GM18508 (cell line): Measurements from ENCODE around the gene TMEM204.

Source experiments
- ATAC-seq: cut with Tn5 transposase; IDR thresholded peaks from one replicate; pipeline ENCODE4 v1.9.1; 2021; ENCODE audit warnings: moderate number of reproducible peaks; ENCODE audit not compliant: insufficient read depth, unreplicated experiment

TMEM204 gene

GRCh38 chr16:1536601-1537000 lies 3.1 kb downstream of the TMEM204 start:
- no peak for ATAC-seq

- ATAC-seq: no peak
These were observed 3.7 kb downstream of the TMEM204 start for GRCh38 chr16:1537138-1537577.

- ATAC-seq: no peak
These were observed 4.4 kb downstream of the TMEM204 start for GRCh38 chr16:1537763-1538289.

- ATAC-seq: no peak
These were observed 5.5 kb downstream of the TMEM204 start for GRCh38 chr16:1538804-1539520.

DNA sequence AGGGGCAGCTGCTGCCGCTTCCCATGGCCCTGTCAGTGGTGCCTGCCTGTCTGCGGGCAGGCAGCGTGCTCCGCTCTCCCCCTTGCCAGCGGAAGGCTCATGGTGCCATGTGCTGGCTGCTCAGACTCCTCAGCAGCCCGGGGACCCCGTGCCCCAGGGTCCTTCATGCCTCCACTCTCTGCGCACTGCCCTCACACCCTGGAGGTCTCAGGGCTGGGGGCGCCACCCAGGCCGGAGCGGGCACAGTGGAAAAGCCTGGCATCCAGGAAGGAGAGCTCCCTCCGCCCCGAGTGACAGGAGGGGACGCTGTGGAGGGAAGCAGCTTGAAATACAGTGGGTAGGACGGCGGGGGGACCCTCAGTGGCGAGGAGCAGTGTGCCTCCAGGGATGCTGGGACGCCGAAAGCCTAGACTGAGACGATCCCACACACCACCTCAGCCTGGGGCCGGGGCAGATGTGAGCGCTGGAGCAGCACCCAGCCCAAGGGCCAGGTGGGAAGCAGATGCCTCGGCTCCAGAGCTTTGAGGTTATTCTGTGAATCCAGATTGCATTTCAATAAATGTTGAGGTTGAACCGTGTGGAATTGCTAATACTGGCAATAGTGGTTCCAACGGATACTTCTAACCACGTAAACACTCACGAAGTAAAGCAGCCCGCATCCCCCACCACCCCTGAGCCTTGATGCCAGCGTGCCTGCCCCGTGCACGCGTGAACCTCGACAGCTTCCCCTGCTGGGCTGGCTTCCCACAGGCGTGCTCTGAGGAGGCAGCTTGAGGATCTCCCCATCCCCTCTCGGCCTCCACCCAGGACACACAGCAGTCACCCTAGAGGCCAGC lies 6.5 kb downstream of the TMEM204 start:
- ATAC-seq: no peak

DNA sequence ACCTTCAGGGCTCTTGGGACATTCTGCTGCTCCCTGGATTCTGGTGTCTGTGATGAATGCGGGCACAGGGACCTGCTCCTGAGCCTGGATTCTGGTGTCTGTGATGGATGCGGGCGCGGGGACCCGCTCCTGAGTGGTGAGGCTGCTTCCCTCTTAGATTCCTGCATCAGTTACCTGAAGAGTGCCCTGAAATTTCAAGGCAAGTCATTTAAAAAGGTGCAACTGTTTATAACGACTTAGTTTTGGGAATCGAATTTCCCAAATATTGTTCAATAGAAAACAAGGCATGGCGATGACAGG lies 7.0 kb downstream of the TMEM204 start:
- ATAC-seq: no peak

GRCh38 chr16:1541293-1542165 lies 8.1 kb downstream of the TMEM204 start:
- no peak for ATAC-seq

GRCh38 chr16:1542166-1542500 lies 8.7 kb downstream of the TMEM204 start:
- ATAC-seq: no peak

DNA sequence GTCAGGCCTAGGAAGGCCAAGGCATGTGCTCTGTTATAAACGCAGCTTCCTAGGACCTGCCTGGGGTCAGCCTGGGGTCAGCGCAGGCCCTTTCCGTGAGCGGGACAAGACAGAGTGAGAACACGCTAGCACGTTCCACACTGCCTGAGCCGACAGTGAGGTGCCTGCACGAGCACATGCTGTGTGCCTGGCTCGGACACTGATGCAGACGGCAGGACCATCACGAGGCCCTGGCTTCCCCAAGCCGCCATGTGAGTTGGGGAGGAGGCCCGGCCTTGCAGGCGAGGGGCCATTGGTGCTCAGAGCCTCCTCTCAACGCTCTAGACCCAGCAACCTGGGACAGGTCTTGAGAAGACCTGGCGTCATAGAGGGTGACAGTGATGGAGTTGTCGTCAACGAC lies 9.1 kb downstream of the TMEM204 start:
- no peak for ATAC-seq

DNA sequence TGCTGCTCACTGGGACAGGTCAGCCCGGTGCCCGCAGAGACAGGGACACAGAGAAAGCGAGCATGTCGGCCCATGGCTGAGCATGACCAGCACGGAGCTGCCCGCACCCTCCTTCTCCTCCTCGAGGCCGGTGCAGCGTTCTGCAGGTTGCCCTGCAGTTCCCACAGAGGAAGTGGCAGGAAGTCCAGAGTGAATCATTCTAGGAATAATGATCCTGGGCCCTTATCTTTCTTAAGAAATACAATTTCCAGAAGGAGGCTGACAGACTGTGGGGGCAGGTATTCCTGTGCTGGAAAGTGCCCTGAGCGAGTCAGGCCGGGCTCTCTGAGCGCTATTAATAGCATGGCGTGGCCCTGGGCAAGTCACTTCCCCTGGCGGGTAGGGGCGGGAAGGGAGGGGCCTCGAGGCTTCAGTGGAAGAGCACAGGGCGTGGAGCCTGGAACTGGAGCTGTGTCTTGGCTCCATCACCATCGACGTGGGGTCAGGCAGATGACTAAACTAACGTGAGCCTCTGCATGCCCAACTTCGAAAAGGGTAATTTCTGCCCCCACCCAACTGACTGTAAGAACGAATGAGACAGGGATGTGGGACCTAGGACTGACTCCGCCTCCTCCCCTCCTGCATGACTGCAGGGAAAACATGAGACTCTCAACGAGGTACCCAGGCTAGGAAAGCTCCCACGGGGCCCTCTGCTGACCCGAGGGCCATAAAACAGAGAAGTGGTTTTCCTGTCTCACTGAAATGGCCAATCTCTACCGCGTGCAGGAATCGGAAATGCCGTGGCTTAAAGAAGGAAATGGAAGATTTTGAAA lies 9.8 kb downstream of the TMEM204 start:
- no peak for ATAC-seq

DNA sequence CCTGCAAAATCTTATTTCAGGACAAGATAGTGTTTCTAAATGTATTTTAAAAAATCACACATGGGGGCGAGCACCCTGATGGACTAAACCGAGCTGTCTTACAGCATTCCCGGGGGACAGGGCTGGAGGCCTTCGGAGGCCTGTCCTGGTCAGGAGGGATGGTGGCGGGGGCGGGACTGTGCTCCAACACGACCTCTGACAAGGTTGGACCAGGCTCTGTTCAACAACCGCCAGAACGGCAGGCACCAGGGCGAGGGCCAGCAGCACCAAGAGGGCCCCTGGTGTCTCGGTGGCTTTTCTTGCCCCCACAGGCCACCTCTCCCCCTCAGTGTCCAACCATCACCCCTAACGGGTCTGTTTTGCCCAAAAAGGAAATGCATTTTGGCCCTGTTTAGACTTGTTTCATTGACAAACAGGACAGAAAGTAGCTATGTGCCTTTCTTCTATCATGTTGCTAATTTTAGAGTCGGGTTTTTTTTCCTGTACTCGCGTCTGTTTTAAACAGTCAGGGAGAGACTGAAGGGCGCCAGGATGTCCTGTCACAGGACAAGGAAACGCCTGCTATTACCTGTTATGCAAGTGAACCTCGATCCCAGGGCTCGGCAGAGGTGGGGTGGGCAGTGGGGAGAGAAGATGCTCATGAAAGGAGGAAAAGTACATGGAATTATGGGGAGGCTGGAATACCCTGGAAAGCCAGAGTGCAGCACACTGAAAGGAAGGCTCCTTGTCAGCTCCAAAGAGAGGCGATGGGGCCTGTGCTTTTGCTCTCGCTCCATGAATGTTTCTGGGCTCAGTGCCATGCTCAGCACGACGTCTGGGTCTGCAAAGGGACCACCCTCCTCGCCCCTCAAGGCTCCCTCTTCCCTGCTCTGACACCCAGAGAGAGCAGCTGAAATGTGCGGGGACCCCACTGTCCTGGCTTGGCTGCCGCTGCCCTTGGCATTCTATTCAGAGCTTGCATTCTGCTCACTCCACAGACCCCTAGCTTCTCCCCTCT lies 11.9 kb downstream of the TMEM204 start:
- ATAC-seq: no peak

GRCh38 chr16:1546430-1546829 lies 13.0 kb downstream of the TMEM204 start:
- no peak for ATAC-seq

- ATAC-seq: no peak
These were observed 14.8 kb downstream of the TMEM204 start for GRCh38 chr16:1548233-1548632.

DNA sequence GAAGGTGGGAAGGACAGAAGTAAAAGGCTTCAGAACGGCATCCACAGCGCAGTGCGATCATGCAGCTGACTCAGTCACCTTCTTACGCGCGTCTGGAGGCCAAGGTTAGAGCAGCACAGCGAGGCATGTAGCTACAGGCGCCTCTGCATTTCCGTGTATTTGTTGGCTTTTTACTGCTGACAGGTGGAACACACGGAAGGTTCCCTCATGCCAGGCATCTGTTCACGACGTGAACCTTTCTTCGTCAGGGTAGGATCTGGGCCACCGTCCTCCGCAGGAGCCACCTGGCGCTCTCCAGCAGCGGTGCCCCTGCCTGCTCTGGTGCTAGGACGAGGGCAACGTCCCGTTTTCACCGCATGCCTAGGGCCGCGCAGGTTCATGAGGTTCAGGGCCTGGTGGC lies 15.3 kb downstream of the TMEM204 start:
- ATAC-seq: no peak

- ATAC-seq: no peak
These were observed 16.6 kb downstream of the TMEM204 start for GRCh38 chr16:1550069-1550468.

- no peak for ATAC-seq
These were observed 17.2 kb downstream of the TMEM204 start for GRCh38 chr16:1550696-1551095.

- ATAC-seq: no peak
These were observed 17.7 kb downstream of the TMEM204 start for GRCh38 chr16:1551166-1551565.

- ATAC-seq: no peak
These were observed 18.7 kb downstream of the TMEM204 start for GRCh38 chr16:1552129-1552528.
